ENCODE results near the gene CNGA4.
"Not testable (repeated sequence)": the region's sequence is repeated elsewhere in the genome, so short reads cannot be mapped to it uniquely, and the experiment has no call there.

Gene CNGA4

DNA sequence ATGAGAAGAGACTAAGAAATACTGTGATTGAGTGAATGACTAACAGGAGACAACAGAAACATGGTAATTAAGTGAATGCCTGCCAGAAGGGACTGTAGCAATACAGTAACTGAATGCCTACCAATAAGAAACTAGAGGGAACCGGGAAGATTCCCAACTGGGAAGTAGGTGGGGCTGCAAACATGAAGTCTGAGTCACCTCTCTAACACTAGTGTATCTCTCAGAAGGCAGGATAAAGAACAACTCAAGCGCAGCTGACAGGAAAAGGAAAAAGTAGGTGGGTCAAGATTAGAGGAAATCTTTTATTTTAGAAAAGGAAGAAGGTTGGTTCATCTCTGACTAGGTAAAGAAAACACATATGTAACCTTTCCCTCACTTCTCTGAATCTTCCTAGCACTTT, 19.5 kb upstream of the CNGA4 start:
- in situ Hi-C loops (cut with HindIII; ENCODE audit: low pct_ligation_motif_present, low pct_unique_long_range_greater_than_20kb, low sequenced_read_pairs), result no loop called here
- peak; percentile 74 for DNase-seq

DNA sequence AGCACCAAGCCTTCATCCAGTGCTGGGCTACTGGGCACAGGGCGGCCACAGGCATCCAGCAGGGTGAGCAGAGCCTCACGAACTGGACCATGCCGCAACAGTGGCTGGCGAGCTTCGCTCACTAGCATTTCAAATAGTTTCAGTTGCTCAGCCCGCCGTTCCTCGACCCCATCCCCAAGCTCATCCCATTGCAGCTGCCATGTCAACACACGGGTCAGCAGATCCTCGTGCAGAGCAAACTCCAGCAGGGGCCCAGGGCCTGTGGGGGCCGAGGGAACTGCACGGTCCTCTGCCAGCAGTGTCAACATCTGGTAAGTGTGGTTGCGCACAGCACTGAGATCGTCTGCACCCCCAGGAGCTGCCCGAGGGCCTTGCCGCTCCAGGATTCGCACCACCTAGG, 15.0 kb upstream of the CNGA4 start:
- no peak for DNase-seq
- in situ Hi-C loops (cut with HindIII; ENCODE audit: low pct_ligation_motif_present, low pct_unique_long_range_greater_than_20kb, low sequenced_read_pairs), result no loop called here

DNA sequence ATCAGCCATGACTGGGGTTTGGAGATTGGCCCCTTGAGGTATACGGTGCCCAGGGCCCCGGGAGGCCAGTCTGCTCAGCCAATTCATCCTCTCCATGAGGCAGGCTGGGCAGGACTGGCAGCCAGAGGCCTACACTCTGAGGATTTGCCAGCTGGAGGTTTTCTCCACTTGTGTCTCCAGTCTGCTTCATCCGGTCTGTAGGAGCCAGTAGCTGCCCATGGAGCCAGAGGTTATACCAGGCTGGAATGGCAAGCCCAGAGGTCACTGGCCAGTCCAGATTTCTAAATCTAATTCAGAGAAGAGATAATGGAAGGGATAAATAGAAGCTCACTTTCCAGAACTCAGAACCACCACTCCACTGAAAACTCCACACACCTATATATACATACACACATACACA, 14.5 kb upstream of the CNGA4 start:
- in situ Hi-C loops (cut with HindIII; ENCODE audit: low pct_ligation_motif_present, low pct_unique_long_range_greater_than_20kb, low sequenced_read_pairs), result no loop called here
- no peak for DNase-seq

DNA sequence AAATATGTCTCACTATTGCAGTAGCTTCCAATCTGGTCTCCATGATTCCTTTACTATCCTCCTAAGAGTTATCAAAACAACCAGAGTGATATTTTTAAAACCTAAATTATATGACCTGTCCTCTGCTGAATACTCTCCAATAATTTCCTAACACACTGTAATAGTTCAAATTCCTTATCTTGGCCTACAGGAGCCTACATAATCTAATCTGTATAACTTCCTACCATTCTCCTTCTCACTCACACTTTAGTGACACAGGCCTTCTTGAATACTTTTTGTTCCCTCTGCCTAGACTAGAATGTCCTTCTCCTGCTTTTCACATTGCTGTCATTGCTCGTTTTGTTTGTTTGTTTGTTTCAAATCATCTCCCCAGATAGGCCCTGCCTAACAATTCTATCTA, 13.9 kb upstream of the CNGA4 start:
- DNase-seq, result no peak
- in situ Hi-C loops (cut with HindIII; ENCODE audit: low pct_ligation_motif_present, low pct_unique_long_range_greater_than_20kb, low sequenced_read_pairs), result no loop called here

DNA sequence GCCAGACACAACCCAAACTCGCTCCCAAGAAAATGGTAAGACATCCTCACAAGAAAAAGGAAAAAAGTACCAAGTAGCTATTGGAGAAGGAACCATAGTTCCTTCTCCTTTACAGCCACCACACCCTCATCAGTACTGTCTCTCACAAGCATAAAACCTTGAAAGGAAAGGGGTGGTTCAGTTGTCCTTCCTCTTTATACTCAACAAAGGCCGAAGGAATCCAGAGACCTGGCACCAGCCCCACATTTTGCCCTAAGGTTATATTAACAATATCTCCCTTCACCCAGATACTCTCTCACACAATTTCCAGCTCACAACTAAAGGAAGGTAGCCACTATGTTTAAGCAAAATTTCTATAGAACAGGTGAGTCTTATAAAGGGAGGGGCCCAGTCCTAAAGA, 13.0 kb upstream of the CNGA4 start:
- no peak for DNase-seq
- in situ Hi-C loops (cut with HindIII; ENCODE audit: low pct_ligation_motif_present, low pct_unique_long_range_greater_than_20kb, low sequenced_read_pairs), result no loop called here

DNA sequence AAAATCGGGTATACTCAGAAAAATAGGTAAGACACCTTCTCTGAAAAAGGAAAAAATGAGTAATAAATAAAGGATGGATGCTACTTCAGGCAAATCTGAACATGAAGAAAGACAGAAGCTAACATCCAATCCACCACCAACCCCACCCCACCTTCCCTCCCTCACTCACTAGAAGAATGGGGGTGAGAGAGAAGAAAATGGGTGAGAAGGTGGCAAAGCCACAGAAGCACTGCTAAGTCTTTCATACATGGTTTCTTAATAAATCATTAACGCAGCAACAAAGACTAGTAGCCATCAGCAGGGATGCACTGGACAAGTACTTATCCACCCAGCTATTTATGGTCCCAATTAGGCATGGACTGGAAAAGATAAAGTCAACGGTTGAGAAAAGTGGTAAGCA, 10.4 kb upstream of the CNGA4 start:
- DNase-seq, result no peak
- in situ Hi-C loops (cut with HindIII; ENCODE audit: low pct_ligation_motif_present, low pct_unique_long_range_greater_than_20kb, low sequenced_read_pairs), result no loop called here

DNA sequence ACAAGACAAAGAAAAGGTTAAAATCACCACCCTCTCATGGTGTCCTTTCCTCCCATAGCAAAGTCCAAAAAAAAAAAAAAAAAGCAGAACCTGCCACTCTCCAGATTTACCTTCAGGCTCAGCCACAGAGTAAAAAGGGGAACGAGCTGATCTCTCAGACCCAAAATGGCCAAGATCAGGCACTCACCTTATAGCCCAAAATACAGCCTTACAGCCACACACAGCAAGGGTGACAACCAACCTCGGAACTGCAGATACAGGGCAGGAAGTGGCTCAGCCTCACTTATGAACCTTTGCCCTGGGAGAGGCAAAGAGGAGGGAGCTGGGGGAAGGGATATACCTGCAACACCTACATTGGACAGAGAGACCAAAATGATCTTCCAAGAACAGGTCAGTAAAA, 9.0 kb upstream of the CNGA4 start:
- DNase-seq, result no peak
- in situ Hi-C loops (cut with HindIII; ENCODE audit: low pct_ligation_motif_present, low pct_unique_long_range_greater_than_20kb, low sequenced_read_pairs), result no loop called here

DNA sequence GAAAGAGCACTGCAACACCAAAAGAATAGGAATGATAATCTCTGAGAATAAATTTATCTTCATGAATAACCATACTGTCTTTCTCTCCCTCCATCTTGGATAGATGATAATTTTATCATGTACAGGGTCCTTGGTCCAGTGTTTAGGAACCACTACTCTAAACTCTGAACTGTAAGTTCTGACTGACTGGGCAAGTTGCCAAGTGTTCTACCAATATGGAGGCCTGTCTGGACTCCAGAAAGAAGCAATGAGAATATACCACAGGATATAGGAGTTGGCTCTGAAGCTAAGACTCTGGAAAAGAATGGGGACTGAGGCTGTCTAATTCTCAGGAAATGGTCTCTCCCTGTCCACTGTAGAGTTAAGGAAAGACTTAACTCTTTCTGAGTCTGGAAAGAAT, 6.0 kb upstream of the CNGA4 start:
- in situ Hi-C loops (cut with HindIII; ENCODE audit: low pct_ligation_motif_present, low pct_unique_long_range_greater_than_20kb, low sequenced_read_pairs), result no loop called here
- DNase-seq, result no peak

DNA sequence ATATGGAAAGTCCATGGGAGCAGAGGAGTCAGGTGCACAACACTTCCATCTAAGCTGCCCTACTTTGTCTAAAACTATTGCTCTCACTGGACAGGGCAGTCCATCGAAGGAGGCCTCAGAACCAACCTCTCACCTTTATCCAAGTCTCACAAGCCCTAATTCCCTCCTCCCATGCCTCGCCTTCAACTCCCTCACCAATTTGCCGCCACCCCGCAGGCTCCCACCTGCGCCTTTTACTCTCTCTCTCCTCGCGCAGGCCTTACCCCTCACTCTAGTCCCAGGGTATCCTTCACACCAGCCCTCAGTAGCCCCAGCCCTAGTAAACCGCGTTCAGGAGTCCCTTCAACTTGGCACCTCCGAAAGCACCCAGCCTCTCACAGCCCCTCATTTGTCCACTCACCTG, 4.9 kb upstream of the CNGA4 start:
- peak; percentile 23 for DNase-seq
- in situ Hi-C loops (cut with HindIII; ENCODE audit: low pct_ligation_motif_present, low pct_unique_long_range_greater_than_20kb, low sequenced_read_pairs), result no loop called here

DNA sequence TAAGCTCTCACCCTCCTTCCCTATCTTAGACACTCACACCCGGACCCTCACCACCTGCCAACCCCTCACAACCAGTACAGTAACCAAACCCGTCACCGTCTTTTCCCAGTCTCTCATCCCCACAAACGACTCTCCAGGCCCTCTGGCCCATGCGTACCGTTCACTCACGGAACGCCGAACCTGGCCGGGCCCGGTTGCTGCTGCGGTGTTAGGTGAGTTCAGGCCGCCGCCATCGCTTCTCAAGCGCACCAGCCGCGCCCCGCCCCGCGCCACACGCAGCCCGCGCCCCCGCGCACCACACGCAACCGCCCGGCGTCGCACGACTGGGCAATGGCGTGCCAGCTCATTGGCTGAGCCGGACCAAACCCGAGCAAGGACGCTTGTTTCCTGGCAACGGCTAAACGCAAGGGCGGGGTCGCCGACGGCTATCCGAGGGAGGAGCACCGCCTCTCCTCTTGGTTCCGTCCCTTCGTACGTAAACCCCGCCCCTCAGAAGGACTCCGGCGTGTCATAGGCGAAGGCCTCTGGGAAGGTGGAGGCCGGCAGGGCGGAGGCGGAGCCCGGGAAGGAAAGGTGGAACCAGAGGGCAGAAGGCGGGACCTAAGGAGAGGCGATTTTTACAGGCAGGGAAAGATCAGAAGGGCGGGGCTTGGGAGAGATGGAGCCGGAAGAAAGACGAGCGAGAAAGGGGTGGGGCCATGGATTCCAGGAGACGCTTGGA, 4.3 kb upstream of the CNGA4 start, which contains the start of gene FHIP1B:
Gene FHIP1B (minus strand): TSS at position 250 of the 721 bp plus-strand sequence. CDS start 10,120 bp downstream, outside the sequence.
- in situ Hi-C loops (cut with HindIII; ENCODE audit: low pct_ligation_motif_present, low pct_unique_long_range_greater_than_20kb, low sequenced_read_pairs), result no loop called here
- peak; percentile 98 for DNase-seq

DNA sequence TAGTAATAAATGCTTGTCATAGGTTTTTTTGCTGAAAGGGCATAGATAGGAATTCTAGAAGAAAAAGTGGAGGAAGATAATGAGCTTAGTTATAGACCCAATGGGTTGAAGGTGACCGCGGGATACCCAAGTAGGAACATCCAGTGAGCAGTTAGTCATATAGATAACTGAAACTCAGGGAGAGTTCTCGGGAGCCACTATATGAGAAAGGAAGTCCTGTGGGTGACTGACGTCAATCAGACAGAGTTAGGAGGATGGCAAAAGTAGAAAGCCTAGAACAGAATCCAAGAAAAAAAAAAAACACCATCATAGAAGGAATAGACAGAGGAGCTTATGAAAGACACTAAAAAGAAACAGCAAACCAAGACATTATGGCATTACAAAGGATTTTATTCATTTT, 1.6 kb upstream of the CNGA4 start:
- no peak for DNase-seq
- in situ Hi-C loops (cut with HindIII; ENCODE audit: low pct_ligation_motif_present, low pct_unique_long_range_greater_than_20kb, low sequenced_read_pairs), result no loop called here

DNA sequence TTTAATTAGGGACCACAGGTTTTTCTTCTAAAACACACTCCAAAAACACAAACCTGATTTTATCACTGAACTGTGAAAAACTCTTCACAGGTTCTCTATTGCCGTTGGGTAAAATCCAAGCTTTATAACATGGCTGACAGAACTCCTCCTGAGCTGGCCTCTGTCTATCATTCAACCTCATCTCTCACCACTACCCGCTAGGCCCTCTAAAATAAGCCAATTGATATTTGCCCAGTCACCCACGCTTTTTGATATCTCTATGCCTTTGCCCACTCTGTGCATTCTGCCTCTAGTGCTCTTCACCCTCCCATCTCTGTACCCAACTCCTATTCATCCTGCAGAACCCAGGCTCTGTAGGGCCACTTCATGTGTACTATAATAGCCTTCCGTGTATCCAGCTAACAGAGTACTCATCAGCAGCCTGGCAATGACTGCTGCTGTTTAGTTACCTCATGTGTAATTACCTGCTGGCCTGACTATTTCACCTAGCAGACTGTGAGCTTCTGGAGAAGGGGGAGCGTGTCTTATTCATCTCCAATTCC, 1.1 kb upstream of the CNGA4 start:
- in situ Hi-C loops (cut with HindIII; ENCODE audit: low pct_ligation_motif_present, low pct_unique_long_range_greater_than_20kb, low sequenced_read_pairs), result no loop called here
- DNase-seq, result no peak

DNA sequence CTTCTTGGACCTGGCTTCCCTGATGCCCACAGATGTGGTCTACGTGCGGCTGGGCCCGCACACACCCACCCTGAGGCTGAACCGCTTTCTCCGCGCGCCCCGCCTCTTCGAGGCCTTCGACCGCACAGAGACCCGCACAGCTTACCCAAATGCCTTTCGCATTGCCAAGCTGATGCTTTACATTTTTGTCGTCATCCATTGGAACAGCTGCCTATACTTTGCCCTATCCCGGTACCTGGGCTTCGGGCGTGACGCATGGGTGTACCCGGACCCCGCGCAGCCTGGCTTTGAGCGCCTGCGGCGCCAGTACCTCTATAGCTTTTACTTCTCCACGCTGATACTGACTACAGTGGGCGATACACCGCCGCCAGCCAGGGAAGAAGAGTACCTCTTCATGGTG, 1.2 kb downstream of the CNGA4 start:
- in situ Hi-C loops (cut with HindIII; ENCODE audit: low pct_ligation_motif_present, low pct_unique_long_range_greater_than_20kb, low sequenced_read_pairs), result no loop called here
- DNase-seq, result no peak

DNA sequence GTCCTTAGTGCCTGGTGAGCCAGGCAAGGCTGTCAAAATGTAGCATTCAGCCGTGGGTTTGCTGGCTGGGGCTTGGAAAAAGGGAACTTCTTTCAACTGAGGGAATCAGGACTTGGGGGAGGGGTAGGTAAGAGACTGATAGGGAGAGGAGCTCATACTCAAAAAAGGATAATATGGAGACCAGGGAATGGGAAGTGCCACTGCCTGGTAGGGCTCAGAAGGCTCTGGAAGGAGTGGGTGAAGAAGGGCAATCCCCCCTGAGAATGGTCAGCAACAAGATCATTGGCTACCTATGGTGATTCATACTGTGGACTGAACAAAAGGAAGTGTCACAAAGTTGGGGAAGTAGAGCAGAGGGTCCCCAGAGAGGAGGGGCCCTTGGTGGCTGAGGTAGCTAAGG, 1.9 kb downstream of the CNGA4 start:
- no peak for DNase-seq
- in situ Hi-C loops (cut with HindIII; ENCODE audit: low pct_ligation_motif_present, low pct_unique_long_range_greater_than_20kb, low sequenced_read_pairs), result no loop called here

DNA sequence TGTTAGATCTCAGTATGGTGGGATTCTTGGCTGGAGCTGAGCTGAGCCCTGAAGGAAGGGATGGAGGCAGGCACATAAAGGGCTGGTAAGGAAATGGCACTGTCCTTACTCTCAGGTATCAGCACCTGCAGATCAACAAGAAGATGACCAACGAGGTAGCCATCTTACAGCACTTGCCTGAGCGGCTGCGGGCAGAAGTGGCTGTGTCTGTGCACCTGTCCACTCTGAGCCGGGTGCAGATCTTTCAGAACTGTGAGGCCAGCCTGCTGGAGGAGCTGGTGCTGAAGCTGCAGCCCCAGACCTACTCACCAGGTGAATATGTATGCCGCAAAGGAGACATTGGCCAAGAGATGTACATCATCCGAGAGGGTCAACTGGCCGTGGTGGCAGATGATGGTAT, 2.4 kb downstream of the CNGA4 start:
- in situ Hi-C loops (cut with HindIII; ENCODE audit: low pct_ligation_motif_present, low pct_unique_long_range_greater_than_20kb, low sequenced_read_pairs), result no loop called here

DNA sequence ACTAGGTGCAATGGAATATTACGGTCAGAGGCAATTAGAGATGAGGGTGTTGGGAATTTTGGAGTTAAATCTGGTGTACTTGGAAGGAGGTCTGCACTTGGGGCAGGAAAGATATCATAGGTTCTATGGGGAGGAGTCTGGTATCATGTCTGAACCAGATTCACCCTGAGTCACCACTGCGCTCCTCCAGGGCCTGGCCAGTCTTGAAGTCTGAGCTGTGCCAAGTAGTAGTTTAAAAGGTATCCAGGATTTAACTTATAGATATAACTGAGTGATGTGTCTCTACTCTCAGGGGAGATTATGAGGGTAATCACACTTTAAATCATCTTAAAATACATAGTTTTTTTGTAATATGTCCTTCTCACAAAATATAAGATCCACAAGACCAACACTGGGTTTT, 6.6 kb downstream of the CNGA4 start:
- no peak for DNase-seq
- in situ Hi-C loops (cut with HindIII; ENCODE audit: low pct_ligation_motif_present, low pct_unique_long_range_greater_than_20kb, low sequenced_read_pairs), result no loop called here

More for the DNA sequence above, 2.4 kb downstream of the CNGA4 start:
- no peak for DNase-seq

DNA sequence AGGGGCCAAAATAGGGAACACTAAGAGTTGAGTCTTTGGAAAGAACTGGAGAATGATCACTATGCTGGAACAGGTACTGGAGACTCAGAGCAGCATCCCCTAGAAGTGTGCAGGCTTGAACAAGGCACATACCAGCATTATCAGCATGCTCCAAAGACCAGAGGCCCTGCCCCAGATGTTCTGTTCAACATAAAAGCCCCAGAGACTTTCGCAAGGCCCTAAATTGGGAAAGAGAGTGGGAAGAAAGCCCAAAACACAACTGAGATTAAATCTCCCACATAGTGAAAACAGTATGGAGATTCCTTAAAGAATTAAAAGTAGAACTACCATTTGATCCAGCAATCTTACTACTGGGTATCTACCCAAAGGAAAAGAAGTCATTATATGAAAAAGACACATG, 9.4 kb downstream of the CNGA4 start:
- in situ Hi-C loops (cut with HindIII; ENCODE audit: low pct_ligation_motif_present, low pct_unique_long_range_greater_than_20kb, low sequenced_read_pairs), result no loop called here
- no peak for DNase-seq

DNA sequence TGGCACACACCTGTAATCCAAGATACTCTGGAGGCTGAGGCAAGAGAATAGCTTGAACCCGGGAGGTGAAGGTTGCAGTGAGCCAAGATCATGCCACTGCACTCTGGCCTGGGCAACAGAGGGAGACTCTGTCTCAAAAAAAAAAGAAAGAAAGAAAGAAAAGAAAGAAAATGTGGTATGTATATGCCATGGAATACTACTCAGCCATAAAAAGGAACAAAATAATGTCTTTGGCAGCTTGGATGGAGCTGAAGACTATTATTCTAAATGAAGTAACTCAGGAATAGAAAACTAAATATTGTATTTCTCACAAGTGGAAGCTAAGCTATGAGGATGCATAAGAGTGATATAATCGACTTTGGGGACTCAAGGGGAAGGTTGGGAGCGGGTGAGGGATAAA, 10.0 kb downstream of the CNGA4 start:
- in situ Hi-C loops (cut with HindIII; ENCODE audit: low pct_ligation_motif_present, low pct_unique_long_range_greater_than_20kb, low sequenced_read_pairs); DNase-seq: not testable (repeated sequence)

DNA sequence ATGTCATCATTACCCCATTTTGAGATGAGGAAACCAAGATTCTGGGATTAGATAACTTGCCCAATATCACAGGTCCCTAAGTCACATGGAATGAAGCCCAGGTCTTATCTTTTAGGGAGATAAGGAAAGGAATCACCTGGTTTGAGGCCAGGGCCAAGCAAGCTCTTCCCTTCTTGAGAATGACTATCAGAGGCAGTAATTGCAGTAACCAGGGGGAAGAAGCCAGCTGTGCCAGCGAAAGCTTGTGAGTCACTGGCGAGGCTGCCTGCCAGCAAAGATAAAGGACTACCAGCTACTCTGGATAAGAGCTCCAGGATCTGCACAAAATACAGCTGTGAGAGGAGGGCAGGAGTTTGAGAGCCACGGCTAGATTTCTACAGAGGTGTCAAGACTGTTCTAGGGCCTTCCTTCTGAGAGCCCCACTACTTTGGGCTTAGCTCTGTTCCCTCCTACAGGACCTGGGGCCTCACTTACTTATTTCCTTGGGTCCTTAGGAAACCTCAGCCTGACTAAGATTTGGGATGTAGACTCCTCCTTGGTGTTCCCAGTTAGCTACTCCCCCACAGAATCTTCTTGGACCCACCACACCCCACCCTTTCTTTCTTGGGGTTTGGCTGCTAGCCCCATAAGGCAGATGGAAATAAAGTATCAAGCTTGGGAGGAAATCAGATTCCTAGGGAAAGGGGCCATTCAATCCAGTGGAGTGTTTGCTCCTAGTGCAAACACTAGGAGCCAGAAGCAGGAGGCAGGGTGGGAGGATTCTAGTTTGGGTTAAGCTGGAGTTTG, 11.1 kb downstream of the CNGA4 start:
- in situ Hi-C loops (cut with HindIII; ENCODE audit: low pct_ligation_motif_present, low pct_unique_long_range_greater_than_20kb, low sequenced_read_pairs), result no loop called here
- DNase-seq, result peak; percentile 50
